Activated gamma-delta T cell (primary cell): ENCODE measurements around the gene SPATC1L.
"Not testable (repeated sequence)": the region's sequence is repeated elsewhere in the genome, so short reads cannot be mapped to it uniquely, and the experiment has no call there.

Experiments used
- DNase-seq: peaks from one replicate; lab custom pipeline; 2025; lab: John Stamatoyannopoulos, UW

SPATC1L gene

GRCh38 chr21:46200877-46201803 is 16.9 kb upstream of the SPATC1L start:
- not testable (repeated sequence) for DNase-seq

GRCh38 chr21:46199436-46200373 is 15.4 kb upstream of the SPATC1L start:
- no peak for DNase-seq

- no peak for DNase-seq
Measured at GRCh38 chr21:46196733-46197132, 12.5 kb upstream of the SPATC1L start.

GRCh38 chr21:46195595-46196195 is 11.4 kb upstream of the SPATC1L start:
- no peak for DNase-seq

GRCh38 chr21:46194374-46195334 is 10.4 kb upstream of the SPATC1L start:
- DNase-seq = no peak

GRCh38 chr21:46193829-46194373 is 9.6 kb upstream of the SPATC1L start:
- DNase-seq = no peak

GRCh38 chr21:46191686-46192575 is 7.7 kb upstream of the SPATC1L start:
- no peak for DNase-seq

GRCh38 chr21:46191257-46191685 is 7.0 kb upstream of the SPATC1L start:
- DNase-seq = no peak

GRCh38 chr21:46190491-46191131 is 6.4 kb upstream of the SPATC1L start:
- DNase-seq = no peak

GRCh38 chr21:46189959-46190490 is 5.8 kb upstream of the SPATC1L start:
- DNase-seq = no peak

- no peak for DNase-seq
Measured at GRCh38 chr21:46189213-46189958, 5.1 kb upstream of the SPATC1L start.

GRCh38 chr21:46188226-46189212 is 4.3 kb upstream of the SPATC1L start:
- DNase-seq = no peak

GRCh38 chr21:46187814-46188213 is 3.6 kb upstream of the SPATC1L start:
- DNase-seq = no peak

GRCh38 chr21:46187261-46187660 is 3.0 kb upstream of the SPATC1L start:
- no peak for DNase-seq

GRCh38 chr21:46185716-46186115 is 1.5 kb upstream of the SPATC1L start:
- DNase-seq = no peak

GRCh38 chr21:46184625-46185555 is 631 bp upstream of the SPATC1L start:
- peak; percentile 57 for DNase-seq
